ENCODE measurements around the gene SHISAL1.

SHISAL1 gene

DNA sequence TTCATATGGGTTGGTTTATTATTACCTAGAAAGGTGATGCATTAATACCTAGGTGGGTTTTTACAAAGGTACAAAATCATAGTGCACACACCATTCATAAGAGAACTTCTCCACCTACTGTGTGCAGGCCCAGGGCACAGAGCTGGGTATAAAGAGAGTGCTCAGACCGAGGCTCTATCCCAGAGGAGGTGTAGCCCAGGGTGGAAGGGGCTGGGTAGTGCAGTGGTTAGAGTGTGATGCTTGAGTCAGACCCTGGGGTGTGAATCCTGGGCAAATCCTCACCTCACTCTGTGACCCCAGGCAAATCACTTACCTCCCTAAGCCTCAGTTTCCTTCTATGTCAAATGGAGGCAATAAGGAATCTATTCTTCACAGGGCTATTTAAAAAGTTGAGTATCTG is 99.8 kb downstream of the SHISAL1 start:
- peak overlapping the region in 1 of 2 donors; percentile 88 for H3K27ac ChIP-seq
- peak; percentile 57 for DNase-seq (ENCODE audit: low spot score)
- TF ChIP-seq, protein P1, sequence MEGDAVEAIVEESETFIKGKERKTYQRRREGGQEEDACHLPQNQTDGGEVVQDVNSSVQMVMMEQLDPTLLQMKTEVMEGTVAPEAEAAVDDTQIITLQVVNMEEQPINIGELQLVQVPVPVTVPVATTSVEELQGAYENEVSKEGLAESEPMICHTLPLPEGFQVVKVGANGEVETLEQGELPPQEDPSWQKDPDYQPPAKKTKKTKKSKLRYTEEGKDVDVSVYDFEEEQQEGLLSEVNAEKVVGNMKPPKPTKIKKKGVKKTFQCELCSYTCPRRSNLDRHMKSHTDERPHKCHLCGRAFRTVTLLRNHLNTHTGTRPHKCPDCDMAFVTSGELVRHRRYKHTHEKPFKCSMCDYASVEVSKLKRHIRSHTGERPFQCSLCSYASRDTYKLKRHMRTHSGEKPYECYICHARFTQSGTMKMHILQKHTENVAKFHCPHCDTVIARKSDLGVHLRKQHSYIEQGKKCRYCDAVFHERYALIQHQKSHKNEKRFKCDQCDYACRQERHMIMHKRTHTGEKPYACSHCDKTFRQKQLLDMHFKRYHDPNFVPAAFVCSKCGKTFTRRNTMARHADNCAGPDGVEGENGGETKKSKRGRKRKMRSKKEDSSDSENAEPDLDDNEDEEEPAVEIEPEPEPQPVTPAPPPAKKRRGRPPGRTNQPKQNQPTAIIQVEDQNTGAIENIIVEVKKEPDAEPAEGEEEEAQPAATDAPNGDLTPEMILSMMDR (IDR thresholded peaks at IDR 0.05) = no peak
- H3K4me3 ChIP-seq = no peak overlapping the region

DNA sequence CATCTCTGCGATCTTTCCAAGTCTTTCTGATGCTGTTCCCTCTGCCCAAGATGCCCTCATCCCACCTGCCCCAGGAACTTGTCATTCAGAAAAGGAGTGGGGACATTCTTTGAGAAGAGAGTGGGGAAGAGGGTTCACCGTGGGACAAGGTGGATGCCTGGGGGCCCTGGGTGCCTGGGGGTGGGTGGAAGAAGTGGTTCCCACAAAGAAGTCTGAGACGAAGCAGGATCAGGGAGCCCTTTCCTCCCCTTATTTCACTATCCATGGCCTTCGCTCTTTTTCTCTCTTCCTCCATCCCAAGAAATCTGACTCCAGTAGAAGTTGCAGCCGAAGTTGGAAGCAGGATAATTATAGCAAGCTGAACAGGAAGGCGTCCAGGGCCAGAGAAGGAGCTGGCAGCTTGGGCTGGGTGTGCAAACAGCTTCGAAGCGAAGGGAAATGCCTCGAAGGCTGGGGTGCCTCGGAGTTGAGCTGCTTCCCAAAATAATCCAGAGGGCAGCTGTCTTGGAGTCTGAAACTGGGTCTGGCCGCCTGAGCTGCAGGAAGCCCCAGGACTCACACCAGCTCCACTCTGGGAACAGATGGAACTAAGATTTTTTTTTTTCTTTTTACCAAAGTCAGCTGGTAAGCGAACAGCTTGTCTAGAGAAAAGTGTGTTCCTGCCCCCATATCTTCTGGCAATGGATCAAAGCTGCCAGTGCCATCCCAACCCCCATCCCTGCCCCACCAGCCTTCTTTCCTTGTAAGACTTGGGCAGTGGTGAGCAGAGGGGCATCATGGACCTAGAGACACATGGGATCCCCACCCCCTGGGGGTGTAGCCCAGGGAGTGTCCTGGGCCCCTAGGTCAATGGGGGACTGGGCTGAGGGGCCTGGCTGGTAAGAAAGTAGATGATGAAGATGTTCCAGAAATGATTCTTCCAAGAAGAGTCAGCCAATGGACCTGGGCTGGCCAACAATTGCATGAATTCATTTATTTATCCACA is 100.5 kb downstream of the SHISAL1 start:
- H3K4me3 ChIP-seq = peak overlapping the region; percentile 35
- peak; percentile 76 for DNase-seq (ENCODE audit: low spot score)
- H3K27ac ChIP-seq = peak overlapping the region; percentile 37 to 88
- TF ChIP-seq, protein P1 (IDR thresholded peaks at IDR 0.05) = no peak

DNA sequence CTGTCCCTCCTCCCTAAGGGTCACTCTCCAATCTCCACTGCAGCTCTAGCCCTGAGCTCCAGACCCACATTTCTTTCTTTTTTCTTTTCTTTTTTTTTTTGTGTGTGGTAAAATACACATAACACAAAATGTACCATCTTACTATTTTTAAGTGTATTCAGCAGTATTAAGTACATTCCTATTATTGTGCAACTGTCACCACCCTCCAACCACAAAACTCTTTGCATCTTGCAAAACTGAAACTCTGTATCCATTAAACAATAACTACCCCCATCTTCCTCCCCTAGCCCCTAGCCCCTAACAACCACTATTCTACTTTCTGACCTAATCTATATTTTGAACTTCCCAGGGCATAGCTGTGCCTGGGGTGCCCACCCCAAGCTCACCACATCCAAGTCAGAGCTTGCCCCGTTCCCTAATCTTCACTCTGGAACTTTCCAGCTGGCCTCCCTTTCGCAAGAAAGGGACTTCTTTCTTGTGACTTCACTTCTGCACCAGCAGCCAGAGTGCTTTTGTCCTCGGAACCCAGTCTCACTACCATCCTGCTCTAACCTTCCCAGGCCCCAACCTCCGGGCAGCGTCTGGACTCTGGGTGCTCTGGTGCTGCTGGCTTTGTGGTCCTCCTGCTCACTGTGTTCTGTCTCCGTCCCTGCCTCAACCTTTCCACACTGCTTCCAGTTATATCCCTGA is 101.3 kb downstream of the SHISAL1 start:
- peak; percentile 69 for DNase-seq (ENCODE audit: low spot score)
- peak overlapping the region; percentile 37 to 88 for H3K27ac ChIP-seq
- TF ChIP-seq, protein P1 (IDR thresholded peaks at IDR 0.05) = no peak
- H3K4me3 ChIP-seq = peak overlapping the region; percentile 35

DNA sequence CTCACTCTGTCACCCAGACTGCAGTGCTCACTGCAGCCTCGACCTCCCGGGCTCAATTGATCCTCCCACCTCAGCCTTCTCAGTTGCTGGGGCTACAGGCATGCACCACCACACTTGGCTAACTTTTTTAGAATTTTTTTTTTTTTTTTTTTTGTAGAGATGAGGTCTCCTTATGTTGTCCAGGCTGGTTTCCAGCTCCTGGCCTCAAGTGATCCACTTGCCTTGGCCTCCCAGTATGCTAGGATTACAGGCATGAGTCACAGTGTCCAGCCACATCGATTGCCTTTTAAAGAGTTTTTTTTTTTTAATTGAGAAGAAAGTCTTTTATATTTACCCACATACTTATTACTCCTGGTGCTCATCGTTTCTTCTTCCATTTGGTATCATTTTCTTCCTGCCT is 102.0 kb downstream of the SHISAL1 start:
- peak; percentile 9 for DNase-seq (ENCODE audit: low spot score)
- H3K4me3 ChIP-seq = no peak overlapping the region
- no peak overlapping the region for H3K27ac ChIP-seq
- TF ChIP-seq, protein P1 (IDR thresholded peaks at IDR 0.05) = no peak

DNA sequence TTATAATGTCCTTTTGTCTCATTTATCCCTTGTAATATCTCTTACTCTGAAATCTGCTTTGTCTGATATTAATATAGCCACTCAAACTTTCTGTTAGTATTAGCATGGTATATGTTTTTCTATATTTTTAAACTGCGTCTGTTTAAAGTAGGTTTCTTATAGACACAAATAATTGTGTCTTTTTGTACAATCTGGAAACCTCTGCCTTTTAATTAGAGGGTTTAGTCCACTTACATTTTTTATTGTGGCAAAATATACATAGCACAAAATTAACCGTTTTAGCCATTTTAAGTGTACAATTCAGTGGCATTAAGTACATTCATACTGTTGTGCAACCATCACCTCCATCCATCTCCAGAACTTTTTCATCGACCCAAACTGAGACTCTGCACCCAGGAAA is 103.4 kb downstream of the SHISAL1 start:
- Histone ChIP-seq H3K4me3 (no peak overlapping the region), H3K27ac (no peak overlapping the region)
- no peak for DNase-seq (ENCODE audit: low spot score)
- TF ChIP-seq, protein P1 (IDR thresholded peaks at IDR 0.05) = no peak

DNA sequence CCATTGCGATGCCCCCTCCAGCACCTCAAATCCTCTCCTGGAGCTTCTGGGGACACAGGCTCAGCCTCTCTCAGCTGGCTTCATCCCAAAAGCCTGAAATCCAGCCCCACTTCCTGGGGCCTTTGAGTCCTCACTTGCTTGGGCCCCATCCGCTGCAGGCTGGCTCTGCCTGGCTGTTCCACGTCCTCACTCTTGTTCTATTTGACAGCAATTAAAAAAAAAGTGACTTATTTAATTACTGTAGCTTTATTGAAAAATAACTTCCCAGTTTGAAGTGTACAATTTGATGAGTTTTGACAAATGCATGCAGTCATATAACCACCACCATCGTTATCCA is 104.8 kb downstream of the SHISAL1 start:
- no peak overlapping the region for H3K4me3 ChIP-seq
- no peak overlapping the region for H3K27ac ChIP-seq
- peak; percentile 52 for DNase-seq (ENCODE audit: low spot score)
- TF ChIP-seq, protein P1 (IDR thresholded peaks at IDR 0.05) = no peak
